HG02610 (cell line): Measurements from ENCODE around the gene PPFIA3.

ENCODE experiments used
- ATAC-seq: cut with Tn5 transposase; IDR thresholded peaks from one replicate; pipeline ENCODE4 v1.9.1; 2021; ENCODE audit warnings: mild to moderate bottlenecking, moderate library complexity; ENCODE audit not compliant: unreplicated experiment

The PPFIA3 gene

DNA sequence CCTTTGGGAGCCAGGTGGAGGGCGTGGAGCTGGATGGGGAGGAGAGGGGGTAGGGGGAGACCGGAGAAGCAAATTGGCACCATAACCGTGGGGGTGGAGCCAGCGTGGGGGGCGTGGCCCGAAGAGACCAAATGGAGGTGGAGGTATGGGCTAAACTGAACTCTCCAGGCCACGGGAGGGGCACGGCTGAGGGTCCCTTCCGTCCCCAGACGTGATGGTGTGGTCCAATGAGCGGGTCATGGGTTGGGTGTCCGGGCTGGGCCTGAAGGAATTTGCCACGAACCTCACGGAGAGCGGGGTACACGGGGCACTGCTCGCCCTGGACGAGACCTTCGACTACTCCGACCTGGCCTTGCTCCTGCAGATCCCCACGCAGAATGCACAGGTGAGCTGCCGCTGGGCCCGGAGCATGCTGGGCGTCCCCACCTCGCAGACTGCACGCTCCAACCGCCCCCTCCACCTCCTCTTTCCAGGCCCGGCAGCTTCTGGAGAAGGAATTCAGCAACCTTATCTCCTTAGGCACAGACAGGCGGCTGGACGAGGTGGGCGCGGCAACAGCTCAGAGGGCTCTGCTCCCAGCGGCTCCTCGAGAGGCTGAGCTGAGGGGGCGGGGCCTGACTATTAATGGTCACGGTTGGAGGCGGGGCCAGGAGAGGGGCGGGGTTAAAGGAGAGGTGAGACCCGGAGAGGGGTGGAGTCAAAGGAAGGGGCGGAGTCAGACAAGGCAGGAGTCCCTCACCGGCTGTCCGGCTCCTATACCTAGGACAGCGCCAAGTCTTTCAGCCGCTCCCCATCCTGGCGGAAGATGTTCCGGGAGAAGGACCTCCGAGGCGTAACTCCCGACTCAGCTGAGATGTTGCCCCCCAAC, 29.7 kb downstream of the PPFIA3 start:
- ATAC-seq = no peak

DNA sequence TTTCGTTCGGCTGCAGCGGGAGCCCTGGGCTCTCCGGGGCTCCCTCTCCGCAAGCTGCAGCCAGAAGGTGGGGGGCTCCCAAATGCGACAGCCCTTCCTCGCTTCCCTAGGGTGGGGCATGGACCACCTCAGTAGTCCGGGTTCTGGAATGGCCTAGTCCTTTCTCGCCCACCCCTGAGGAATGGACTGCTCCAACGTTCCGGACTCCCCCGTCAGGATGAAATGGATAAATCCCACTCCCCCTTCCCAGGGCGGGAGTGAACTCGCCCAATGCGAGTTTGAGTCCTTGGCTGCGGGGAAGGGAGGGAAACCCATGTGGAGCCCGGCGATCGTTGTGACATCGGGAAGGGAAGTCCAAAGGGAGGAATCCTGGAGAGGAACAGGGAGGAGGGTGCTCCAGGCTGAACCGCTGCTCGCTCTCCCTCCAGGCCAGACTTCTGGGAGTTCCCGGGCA, 30.3 kb downstream of the PPFIA3 start:
- no peak for ATAC-seq

DNA sequence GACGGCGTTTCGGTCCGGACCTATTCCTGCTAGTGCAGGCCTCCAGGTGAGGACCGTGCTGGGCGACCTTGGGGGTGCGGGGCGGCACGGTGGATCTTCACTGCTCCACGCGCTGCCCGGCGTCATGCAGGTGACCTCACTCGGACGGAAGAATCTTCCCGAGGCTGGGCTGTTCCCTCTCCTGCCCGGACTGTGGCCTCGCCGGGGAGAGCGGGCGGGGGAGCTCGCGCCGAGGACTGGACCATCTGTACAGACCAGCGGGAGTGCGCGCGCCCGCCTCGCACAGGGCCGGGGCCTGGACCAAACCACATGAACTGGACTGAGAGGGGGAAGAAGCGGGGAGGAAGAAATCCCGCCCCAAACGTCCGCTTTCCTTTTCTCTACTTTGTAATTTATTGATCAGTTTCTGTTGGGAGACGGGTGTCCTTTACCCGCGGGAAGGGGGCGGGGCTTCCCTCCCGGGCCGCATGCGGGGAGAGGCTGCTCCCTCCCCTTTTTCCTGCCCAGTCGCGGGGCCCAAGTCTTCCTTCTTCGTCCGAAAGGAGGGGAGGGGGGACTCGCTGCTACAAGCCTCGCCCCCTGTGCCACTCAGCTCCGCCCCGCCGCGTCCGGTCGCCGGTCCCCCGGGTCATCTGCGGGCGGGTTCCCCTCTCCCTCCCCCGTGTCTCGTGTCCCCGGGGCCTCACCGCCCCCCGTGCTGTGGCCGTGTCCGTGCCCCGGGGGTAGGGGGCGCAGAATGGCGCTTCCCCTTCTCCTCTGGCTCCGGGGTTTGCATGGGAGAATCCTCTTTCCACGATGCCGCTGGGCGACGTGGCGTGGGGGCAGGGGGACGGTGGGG, 31.0 kb downstream of the PPFIA3 start:
- ATAC-seq = no peak

- ATAC-seq = no peak
Observed at GRCh38 chr19:49150944-49151243, 31.6 kb downstream of the PPFIA3 start.

DNA sequence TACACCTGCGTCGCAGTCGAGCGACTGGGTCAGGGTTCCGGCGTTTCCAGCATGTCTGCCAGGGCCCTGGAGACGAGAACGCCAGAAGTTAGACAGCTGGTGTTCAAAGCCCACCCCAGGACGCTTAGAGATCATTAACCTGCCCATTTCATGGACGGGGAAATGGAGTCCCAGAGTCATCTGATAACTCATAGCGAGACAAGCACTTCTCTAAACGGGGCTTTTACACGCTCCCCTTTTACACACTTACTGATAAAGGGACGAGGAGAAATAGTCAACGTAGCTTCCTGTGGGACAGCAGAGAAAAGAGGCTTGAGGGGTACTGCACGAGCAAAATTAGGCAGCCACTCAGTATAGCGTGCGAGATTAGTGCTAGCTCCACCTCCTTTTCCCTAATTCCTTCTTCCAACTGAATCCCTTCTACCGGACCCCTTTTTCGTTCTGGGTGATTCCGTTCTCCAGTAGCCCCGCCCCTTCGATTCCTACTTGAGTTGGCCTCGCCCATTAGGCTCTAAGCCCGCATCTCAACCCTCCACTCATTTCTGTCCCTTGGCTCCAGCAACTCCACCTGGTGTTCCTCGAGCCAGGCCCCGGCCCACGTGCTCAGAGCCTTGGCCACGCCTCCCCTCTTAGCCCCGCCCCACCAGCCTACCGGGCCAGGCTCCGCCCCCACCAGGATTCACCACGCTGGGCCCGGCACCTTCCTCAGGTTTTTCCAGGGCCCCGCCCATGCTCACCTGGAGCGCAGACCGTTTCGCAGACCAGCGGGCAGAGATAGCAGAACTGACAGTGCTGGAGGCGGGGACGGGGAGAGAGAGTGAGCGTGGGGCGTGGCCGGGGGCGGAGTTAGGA, 32.1 kb downstream of the PPFIA3 start:
- no peak for ATAC-seq

DNA sequence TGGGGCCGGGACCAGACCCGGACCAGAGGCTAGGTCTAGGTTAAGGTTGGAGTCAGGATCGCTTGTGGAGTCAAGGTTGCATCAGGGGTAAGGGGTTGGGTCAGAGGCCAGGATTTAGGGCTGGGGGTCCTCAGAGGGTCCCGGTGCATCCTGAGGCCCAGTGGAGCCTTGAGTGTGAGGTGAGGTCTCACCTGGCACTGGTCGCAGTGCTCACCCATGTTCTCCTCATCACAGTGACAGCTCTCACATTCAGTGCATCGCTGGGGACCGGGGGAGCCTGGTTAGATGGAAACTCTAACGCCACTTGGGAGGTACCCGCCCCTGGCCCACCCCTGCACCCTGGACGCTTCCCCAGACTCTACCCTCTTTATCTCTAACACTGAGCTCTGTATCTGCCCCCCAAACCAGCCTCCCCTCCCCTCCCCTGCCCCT, 32.8 kb downstream of the PPFIA3 start:
- no peak for ATAC-seq

DNA sequence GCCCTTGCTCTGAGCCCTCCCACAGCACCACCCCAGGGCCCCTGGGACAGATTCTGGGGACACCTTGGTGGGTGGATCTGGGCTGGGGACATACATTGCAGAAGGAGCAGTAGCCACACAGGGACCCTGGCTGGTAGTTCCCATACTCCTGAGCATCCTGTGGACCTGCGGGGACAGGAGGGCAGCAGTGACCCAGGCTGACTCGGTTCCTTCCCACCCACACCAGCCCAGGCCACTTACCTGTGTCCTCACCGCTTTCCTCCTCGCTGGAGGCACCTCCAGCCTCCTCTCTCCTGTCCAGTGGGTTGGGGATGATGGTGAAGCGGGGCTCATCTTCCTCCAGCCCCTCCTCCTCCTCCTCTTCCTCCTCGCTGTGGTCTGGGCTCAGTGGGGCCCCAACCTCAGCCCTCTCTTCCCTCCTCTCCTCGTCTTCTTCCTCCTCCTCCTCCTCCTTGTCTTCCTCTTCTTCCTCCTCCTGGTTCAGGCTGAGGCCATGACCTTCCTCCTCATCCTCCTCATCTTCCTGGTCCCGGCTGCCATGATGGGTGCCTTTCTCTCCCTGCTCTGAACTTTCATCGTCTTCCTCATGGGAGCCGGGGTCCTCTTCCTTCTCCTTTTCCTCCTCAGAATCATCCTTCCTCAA, 33.9 kb downstream of the PPFIA3 start:
- no peak for ATAC-seq

DNA sequence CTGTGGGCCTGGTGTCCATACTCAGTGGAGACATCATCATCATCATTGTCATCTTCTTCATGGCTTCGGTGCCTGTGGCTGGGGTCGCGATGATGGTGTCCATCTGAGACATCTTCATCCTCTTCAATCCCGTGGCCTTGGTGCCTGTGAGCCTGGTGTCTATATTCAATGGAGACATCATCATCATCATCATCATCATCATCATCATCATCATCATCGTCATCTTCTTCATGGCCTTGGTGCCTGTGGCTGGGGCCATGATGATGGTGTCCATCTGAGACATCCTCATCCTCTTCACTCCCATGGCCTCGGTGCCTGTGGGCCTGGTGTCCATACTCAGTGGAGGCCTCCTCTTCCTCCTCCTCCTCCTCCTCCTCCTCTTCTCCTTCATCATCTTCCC, 34.9 kb downstream of the PPFIA3 start:
- no peak for ATAC-seq

GRCh38 chr19:49155005-49155819, 35.9 kb downstream of the PPFIA3 start, which contains the start of gene HRC:
Gene HRC, minus strand, starts transcription at chr19:49155396. Its CDS starts 159 bp downstream, at chr19:49155237.
- ATAC-seq = no peak

- no peak for ATAC-seq
Observed at GRCh38 chr19:49155820-49156346, 36.5 kb downstream of the PPFIA3 start.

- ATAC-seq = no peak
Observed at GRCh38 chr19:49157445-49158224, 38.3 kb downstream of the PPFIA3 start, which contains the start of gene TRPM4. Gene TRPM4, plus strand, starts transcription at chr19:49157792. Its CDS starts 75 bp downstream, at chr19:49157867.

DNA sequence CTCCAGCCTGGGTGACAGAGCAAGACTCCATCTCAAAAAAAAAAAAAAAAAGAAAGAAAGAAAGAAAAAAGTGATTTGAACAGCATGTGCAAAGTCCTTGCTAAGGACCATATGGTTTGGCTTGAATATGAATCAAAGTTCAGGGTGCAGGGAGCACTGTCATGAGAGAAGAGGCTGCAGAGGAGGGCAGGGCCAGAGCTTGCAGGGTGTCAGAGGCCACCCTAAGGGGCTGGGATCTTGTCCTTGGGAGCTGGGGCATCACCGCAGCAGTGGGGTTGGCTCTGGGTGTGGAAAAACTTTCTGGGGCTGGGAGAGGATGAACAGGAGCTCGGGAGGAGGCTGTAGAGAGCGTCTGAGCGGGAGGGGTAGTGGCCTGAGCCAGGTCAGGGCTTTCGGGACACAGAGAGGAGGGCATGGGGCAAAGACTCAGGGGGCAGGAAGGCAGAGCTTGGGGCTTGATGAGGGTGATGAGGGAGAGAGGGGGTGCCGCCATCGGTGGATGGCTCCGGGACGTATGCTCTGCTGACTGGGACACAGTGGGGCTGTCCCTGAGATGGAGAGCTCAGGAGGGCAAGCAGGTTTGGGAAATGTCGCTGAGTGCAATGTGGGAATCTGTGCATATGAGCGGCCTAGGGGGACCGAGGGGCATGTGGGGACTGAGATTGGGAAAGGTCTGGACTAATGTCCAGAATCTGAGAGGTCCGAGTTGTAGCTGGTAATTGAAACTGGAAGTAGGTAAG, 41.3 kb downstream of the PPFIA3 start:
- no peak for ATAC-seq

DNA sequence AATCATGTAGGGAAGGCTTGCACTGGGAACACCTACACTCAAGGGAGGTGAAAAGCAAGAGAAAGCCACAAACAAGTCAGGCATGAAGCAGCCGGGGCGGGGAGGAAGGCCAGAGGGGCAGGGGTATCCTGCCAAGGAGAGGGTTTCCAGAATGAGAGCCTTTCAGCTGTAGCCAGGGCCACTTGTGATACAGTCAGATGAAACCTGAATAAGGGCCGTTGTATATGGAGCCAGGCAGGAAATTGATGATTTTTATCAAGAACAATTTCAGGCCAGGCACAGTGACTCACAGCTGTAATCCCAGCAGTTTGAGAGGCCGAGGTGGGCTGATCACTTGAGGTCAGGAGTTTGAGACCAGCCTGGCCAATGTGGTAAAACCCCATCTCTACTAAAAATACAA, 42.6 kb downstream of the PPFIA3 start:
- no peak for ATAC-seq

- ATAC-seq = no peak
Observed at GRCh38 chr19:49165111-49165750, 45.9 kb downstream of the PPFIA3 start.

DNA sequence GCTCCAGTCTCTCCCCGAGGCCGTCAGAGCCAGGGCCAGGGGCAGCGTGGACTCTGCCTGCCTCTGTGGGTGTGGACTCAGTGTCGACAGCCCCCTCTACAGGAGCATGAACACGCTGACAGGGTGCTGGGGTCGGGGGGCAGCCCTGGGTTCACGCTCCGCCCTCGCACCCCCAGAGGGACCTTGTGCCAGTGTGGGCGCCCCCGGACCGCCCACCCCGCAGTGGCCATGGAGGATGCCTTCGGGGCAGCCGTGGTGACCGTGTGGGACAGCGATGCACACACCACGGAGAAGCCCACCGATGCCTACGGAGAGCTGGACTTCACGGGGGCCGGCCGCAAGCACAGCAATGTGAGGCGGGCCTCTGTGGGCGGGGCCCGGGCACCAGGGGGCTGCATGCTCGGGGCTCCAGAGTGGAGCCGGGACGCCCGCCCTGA, 46.5 kb downstream of the PPFIA3 start:
- no peak for ATAC-seq

DNA sequence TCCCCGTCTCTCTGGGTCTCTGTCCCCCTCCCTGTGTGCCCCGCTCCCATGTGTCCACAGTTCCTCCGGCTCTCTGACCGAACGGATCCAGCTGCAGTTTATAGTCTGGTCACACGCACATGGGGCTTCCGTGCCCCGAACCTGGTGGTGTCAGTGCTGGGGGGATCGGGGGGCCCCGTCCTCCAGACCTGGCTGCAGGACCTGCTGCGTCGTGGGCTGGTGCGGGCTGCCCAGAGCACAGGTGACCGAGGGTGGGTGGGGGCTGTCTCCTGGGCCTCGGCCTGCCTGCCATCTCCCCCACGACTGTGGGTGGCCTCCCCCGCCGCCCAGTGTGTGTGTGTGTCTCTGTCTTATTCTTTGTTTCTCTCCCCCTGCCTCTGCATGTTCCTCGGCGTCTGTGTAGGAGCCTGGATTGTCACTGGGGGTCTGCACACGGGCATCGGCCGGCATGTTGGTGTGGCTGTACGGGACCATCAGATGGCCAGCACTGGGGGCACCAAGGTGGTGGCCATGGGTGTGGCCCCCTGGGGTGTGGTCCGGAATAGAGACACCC, 48.6 kb downstream of the PPFIA3 start:
- ATAC-seq = no peak

GRCh38 chr19:49168421-49168820, 49.1 kb downstream of the PPFIA3 start:
- no peak for ATAC-seq
